GM18526 (cell line): ENCODE measurements around the gene PJA1.

ENCODE experiments used
- POLR2A ChIP-seq: IDR thresholded peaks from 3 replicates; pipeline ENCODE4 v1.6.1; 2011; ENCODE audit not compliant: insufficient read length; ENCODE audit errors: extremely low read depth

Gene PJA1

GRCh38 chrX:69117876-69118526 lies 47.3 kb downstream of the PJA1 start:
- no peak for TF ChIP-seq POLR2A

GRCh38 chrX:69116077-69116476 lies 49.2 kb downstream of the PJA1 start:
- no peak for TF ChIP-seq POLR2A

- TF ChIP-seq POLR2A: no peak
Observed at GRCh38 chrX:69113723-69114122, 51.5 kb downstream of the PJA1 start.
